ENCODE data around the gene C20orf144. TPM values are rescaled to one million over a fixed set of nuclear protein-coding genes. Genes with fewer than 3 reads are reported as not detected.

The C20orf144 gene
- total and polyA plus RNA-seq, 4 donors = not detected

- H3K9me3 ChIP-seq (ENCODE audit: control insufficient read depth in 4 of 4, low read length in 3 of 4) = no peaks in the 10 kb centered on the region
- WGBS = 88% methylated on average over 14 of the region's 14 CpGs
- TF ChIP-seq JUND (IDR thresholded peaks at IDR 0.05) = no peak
- no peak for TF ChIP-seq RAD21 (IDR thresholded peaks at IDR 0.05)
- TF ChIP-seq, protein P1, sequence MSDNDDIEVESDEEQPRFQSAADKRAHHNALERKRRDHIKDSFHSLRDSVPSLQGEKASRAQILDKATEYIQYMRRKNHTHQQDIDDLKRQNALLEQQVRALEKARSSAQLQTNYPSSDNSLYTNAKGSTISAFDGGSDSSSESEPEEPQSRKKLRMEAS (IDR thresholded peaks at IDR 0.05) = no peak
- TF ChIP-seq NR2F2 (IDR thresholded peaks at IDR 0.05) = no peak
- no peak for TF ChIP-seq HNF4A (conservative IDR thresholded peaks at IDR 0.05)
- no peak for TF ChIP-seq FOXA2 (IDR thresholded peaks at IDR 0.05)
- TF ChIP-seq, protein P2, sequence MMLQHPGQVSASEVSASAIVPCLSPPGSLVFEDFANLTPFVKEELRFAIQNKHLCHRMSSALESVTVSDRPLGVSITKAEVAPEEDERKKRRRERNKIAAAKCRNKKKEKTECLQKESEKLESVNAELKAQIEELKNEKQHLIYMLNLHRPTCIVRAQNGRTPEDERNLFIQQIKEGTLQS (IDR thresholded peaks at IDR 0.05) = no peak
- TF ChIP-seq, protein P3, sequence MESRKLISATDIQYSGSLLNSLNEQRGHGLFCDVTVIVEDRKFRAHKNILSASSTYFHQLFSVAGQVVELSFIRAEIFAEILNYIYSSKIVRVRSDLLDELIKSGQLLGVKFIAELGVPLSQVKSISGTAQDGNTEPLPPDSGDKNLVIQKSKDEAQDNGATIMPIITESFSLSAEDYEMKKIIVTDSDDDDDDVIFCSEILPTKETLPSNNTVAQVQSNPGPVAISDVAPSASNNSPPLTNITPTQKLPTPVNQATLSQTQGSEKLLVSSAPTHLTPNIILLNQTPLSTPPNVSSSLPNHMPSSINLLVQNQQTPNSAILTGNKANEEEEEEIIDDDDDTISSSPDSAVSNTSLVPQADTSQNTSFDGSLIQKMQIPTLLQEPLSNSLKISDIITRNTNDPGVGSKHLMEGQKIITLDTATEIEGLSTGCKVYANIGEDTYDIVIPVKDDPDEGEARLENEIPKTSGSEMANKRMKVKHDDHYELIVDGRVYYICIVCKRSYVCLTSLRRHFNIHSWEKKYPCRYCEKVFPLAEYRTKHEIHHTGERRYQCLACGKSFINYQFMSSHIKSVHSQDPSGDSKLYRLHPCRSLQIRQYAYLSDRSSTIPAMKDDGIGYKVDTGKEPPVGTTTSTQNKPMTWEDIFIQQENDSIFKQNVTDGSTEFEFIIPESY (IDR thresholded peaks at IDR 0.05) = no peak
- no peak for TF ChIP-seq EGR1 (IDR thresholded peaks at IDR 0.05; ENCODE audit: low read depth in 2 of 2)
- TF ChIP-seq REST (IDR thresholded peaks at IDR 0.05) = no peak
- TF ChIP-seq HNF4G (IDR thresholded peaks at IDR 0.05) = no peak
- no peak for TF ChIP-seq SP1 (IDR thresholded peaks at IDR 0.05)
- no peak for TF ChIP-seq GABPA (IDR thresholded peaks at IDR 0.05 in 1 of 2, conservative IDR thresholded peaks at IDR 0.05 in 1 of 2)
- H3K4me3 ChIP-seq (ENCODE audit: low read depth in 1 of 3, low read length in 3 of 3) = peak overlapping the region in 1 of 3 donors; percentile 55
- DNase-seq (ENCODE audit: low spot score) = no peak
- H3K27me3 ChIP-seq (ENCODE audit: control insufficient read depth in 4 of 4, insufficient read depth in 4 of 4, low read length in 3 of 4) = no peaks in the 10 kb centered on the region
- peak overlapping the region in 1 of 2 donors; percentile 61 for H3K27ac ChIP-seq (ENCODE audit: low read depth in 1 of 2, low read length in 2 of 2)
- no peak overlapping the region for H3K9ac ChIP-seq (ENCODE audit: low read depth in 1 of 2, low read length in 2 of 2)
- H3K36me3 ChIP-seq (ENCODE audit: control insufficient read depth in 4 of 4, insufficient read depth in 3 of 4, low read depth in 1 of 4, low read length in 3 of 4) = peaks cover 4 to 16% (median 11%) of the 10 kb centered on the region in 4 donors
- peaks cover 0 to 33% (median 25%) of the 10 kb centered on the region in 4 donors for H3K4me1 ChIP-seq (ENCODE audit: control insufficient read depth in 4 of 4, insufficient read depth in 4 of 4, low read length in 3 of 4)
Observed at GRCh38 chr20:33648396-33649004, 13.6 kb upstream of the C20orf144 start.

GRCh38 chr20:33649201-33649681, 12.9 kb upstream of the C20orf144 start:
- no peak overlapping the region for H3K27ac ChIP-seq (ENCODE audit: low read depth in 1 of 2, low read length in 2 of 2)
- WGBS = 88% methylated on average over 19 of the region's 19 CpGs
- DNase-seq (ENCODE audit: low spot score) = no peak
- H3K27me3 ChIP-seq (ENCODE audit: control insufficient read depth in 4 of 4, insufficient read depth in 4 of 4, low read length in 3 of 4) = no peaks in the 10 kb centered on the region
- H3K4me1 ChIP-seq (ENCODE audit: control insufficient read depth in 4 of 4, insufficient read depth in 4 of 4, low read length in 3 of 4) = peaks cover 0 to 36% (median 30%) of the 10 kb centered on the region in 4 donors
- no peaks in the 10 kb centered on the region for H3K9me3 ChIP-seq (ENCODE audit: control insufficient read depth in 4 of 4, low read length in 3 of 4)
- H3K36me3 ChIP-seq (ENCODE audit: control insufficient read depth in 4 of 4, insufficient read depth in 3 of 4, low read depth in 1 of 4, low read length in 3 of 4) = peaks cover 4 to 12% (median 8%) of the 10 kb centered on the region in 4 donors
- H3K9ac ChIP-seq (ENCODE audit: low read depth in 1 of 2, low read length in 2 of 2) = no peak overlapping the region
- H3K4me3 ChIP-seq (ENCODE audit: low read depth in 1 of 3, low read length in 3 of 3) = no peak overlapping the region
- TF ChIP-seq TAF1 (conservative IDR thresholded peaks at IDR 0.05) (no peak), RAD21 (IDR thresholded peaks at IDR 0.05) (no peak), YY1 (IDR thresholded peaks at IDR 0.05) (no peak), FOXA2 (IDR thresholded peaks at IDR 0.05) (no peak), HNF4G (IDR thresholded peaks at IDR 0.05) (no peak), NR2F2 (IDR thresholded peaks at IDR 0.05) (no peak), FOXA1 (IDR thresholded peaks at IDR 0.05) (no peak), GABPA (IDR thresholded peaks at IDR 0.05 in 1 of 2, conservative IDR thresholded peaks at IDR 0.05 in 1 of 2) (no peak), HNF4A (conservative IDR thresholded peaks at IDR 0.05) (no peak), RXRA (IDR thresholded peaks at IDR 0.05) (no peak)
- TF ChIP-seq, protein P2 (IDR thresholded peaks at IDR 0.05) = no peak
- TF ChIP-seq, protein P4, sequence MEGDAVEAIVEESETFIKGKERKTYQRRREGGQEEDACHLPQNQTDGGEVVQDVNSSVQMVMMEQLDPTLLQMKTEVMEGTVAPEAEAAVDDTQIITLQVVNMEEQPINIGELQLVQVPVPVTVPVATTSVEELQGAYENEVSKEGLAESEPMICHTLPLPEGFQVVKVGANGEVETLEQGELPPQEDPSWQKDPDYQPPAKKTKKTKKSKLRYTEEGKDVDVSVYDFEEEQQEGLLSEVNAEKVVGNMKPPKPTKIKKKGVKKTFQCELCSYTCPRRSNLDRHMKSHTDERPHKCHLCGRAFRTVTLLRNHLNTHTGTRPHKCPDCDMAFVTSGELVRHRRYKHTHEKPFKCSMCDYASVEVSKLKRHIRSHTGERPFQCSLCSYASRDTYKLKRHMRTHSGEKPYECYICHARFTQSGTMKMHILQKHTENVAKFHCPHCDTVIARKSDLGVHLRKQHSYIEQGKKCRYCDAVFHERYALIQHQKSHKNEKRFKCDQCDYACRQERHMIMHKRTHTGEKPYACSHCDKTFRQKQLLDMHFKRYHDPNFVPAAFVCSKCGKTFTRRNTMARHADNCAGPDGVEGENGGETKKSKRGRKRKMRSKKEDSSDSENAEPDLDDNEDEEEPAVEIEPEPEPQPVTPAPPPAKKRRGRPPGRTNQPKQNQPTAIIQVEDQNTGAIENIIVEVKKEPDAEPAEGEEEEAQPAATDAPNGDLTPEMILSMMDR (IDR thresholded peaks at IDR 0.05; ENCODE audit: low read depth, low read length, missing input control) = no peak
- TF ChIP-seq, protein P3 (IDR thresholded peaks at IDR 0.05) = no peak
- TF ChIP-seq, protein P1 (IDR thresholded peaks at IDR 0.05) = no peak
